HepG2 (cell line): Measurements from ENCODE around the gene ITCH.

Experiments used
- CBX5 ChIP-seq: sonication (generic); formaldehyde crosslinking; IDR thresholded peaks from 2 replicates; pipeline ENCODE4 v1.4.0; 2020; ENCODE audit warnings: missing genetic modification reagents, borderline replicate concordance
- ERF ChIP-seq: IDR thresholded peaks from 2 replicates; pipeline ENCODE4 v1.6.1; 2018; ENCODE audit warnings: missing biosample characterization, missing genetic modification reagents
- TCF7 ChIP-seq: sonication (generic); IDR thresholded peaks from 2 replicates; pipeline ENCODE4 v1.6.1; 2016; ENCODE audit warnings: antibody characterized with exemption, low read depth
- ZFY ChIP-seq: sonication (generic); formaldehyde crosslinking; IDR thresholded peaks from 2 replicates; pipeline ENCODE4 v1.4.0; 2020; ENCODE audit warnings: missing genetic modification reagents
- ZNF446 ChIP-seq: sonication (generic); formaldehyde crosslinking; IDR thresholded peaks from 2 replicates; pipeline ENCODE4 v1.5.0; 2020; ENCODE audit warnings: mild to moderate bottlenecking, missing genetic modification reagents
- TF ChIP-seq, protein P1 (sequence below): sonication (generic); formaldehyde crosslinking; conservative IDR thresholded peaks from 2 replicates; pipeline ENCODE4 v1.4.0; 2020; ENCODE audit warnings: missing genetic modification reagents
- TF ChIP-seq, protein P2 (sequence below): sonication (generic); formaldehyde crosslinking; IDR thresholded peaks from 2 replicates; pipeline ENCODE4 v1.5.0; 2020; ENCODE audit warnings: mild to moderate bottlenecking, missing genetic modification reagents
- TF ChIP-seq, protein P3 (sequence below): sonication (generic); formaldehyde crosslinking; IDR thresholded peaks from 2 replicates; pipeline ENCODE4 v1.4.0; 2020; ENCODE audit warnings: missing genetic modification reagents

DNA sequence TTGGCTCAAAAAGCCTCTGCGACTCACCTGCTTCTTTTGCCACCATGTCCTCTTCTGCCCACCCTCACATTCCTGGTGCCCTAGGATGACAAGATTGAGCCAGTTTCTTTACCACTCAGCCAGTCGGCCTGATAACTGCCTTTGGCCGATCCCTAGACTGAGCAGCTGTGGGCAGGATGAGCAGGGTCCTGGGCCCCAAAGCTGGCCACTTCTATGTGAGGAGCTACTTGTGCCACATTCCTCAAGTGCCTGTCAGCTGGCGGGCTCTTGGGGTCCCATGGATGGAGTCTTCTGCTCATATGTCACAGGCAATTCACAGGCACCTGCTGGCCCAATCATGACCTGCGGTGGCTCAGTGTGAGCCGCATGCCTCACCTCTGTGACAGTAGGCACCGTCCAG lies 169.7 kb downstream of the ITCH start:
- no peak for TF ChIP-seq ERF (CRISPR knock-in tag)
- no peak for TF ChIP-seq ZFY
- no peak for TF ChIP-seq CBX5
- TF ChIP-seq, protein P1, sequence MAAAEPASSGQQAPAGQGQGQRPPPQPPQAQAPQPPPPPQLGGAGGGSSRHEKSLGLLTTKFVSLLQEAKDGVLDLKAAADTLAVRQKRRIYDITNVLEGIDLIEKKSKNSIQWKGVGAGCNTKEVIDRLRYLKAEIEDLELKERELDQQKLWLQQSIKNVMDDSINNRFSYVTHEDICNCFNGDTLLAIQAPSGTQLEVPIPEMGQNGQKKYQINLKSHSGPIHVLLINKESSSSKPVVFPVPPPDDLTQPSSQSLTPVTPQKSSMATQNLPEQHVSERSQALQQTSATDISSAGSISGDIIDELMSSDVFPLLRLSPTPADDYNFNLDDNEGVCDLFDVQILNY (CRISPR knock-in tag): no peak
- no peak for TF ChIP-seq ZNF446
- TF ChIP-seq, protein P2, sequence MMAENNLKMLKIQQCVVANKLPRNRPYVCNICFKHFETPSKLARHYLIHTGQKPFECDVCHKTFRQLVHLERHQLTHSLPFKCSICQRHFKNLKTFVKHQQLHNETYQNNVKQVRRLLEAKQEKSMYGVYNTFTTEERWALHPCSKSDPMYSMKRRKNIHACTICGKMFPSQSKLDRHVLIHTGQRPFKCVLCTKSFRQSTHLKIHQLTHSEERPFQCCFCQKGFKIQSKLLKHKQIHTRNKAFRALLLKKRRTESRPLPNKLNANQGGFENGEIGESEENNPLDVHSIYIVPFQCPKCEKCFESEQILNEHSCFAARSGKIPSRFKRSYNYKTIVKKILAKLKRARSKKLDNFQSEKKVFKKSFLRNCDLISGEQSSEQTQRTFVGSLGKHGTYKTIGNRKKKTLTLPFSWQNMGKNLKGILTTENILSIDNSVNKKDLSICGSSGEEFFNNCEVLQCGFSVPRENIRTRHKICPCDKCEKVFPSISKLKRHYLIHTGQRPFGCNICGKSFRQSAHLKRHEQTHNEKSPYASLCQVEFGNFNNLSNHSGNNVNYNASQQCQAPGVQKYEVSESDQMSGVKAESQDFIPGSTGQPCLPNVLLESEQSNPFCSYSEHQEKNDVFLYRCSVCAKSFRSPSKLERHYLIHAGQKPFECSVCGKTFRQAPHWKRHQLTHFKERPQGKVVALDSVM (CRISPR knock-in tag): no peak
- TF ChIP-seq TCF7: no peak
- TF ChIP-seq, protein P3, sequence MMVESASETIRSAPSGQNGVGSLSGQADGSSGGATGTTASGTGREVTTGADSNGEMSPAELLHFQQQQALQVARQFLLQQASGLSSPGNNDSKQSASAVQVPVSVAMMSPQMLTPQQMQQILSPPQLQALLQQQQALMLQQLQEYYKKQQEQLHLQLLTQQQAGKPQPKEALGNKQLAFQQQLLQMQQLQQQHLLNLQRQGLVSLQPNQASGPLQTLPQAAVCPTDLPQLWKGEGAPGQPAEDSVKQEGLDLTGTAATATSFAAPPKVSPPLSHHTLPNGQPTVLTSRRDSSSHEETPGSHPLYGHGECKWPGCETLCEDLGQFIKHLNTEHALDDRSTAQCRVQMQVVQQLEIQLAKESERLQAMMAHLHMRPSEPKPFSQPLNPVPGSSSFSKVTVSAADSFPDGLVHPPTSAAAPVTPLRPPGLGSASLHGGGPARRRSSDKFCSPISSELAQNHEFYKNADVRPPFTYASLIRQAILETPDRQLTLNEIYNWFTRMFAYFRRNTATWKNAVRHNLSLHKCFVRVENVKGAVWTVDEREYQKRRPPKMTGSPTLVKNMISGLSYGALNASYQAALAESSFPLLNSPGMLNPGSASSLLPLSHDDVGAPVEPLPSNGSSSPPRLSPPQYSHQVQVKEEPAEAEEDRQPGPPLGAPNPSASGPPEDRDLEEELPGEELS (CRISPR knock-in tag): no peak
